Spleen (tissue), 11 donors: ENCODE data around the gene CDK13. TPM values are rescaled to one million over a fixed set of nuclear protein-coding genes. Genes with fewer than 3 reads are reported as not detected.
"Not testable (repeated sequence)": the region's sequence is repeated elsewhere in the genome, so short reads cannot be mapped to it uniquely, and the experiment has no call there.

Experiments used
- DNase-seq: peaks from one replicate; pipeline ENCODE4 v3.0.0-alpha.2; 2020
- H3K27ac ChIP-seq, 8 donors: fragments of 200-600 bp; sonication (generic) in 7 of 8; 1 replicate in 4 of 8; 2 replicates in 4 of 8; pipeline versions ENCODE4 v1.5.0 to v1.8.0; 2016 to 2021; ENCODE audit warnings: inconsistent platforms in 4 of 8, mild to moderate bottlenecking in 4 of 8, moderate library complexity in 1 of 8
- H3K27me3 ChIP-seq, 7 donors: fragments of 200-600 bp; sonication (generic) in 6 of 7; replicated peaks in 1 of 7; 1 replicate in 4 of 7; 2 replicates in 3 of 7; pipeline versions ENCODE4 v1.5.0 to v1.8.0; 2016 to 2021; ENCODE audit warnings: inconsistent platforms in 3 of 7, mild to moderate bottlenecking in 1 of 7
- H3K36me3 ChIP-seq, 6 donors: fragments of 200-600 bp; sonication (generic) in 5 of 6; 1 replicate in 4 of 6; 2 replicates in 2 of 6; pipeline versions ENCODE4 v1.5.0 to v1.8.0; 2016 to 2021; ENCODE audit warnings: inconsistent platforms in 2 of 6
- H3K4me1 ChIP-seq, 6 donors: fragments of 200-600 bp; sonication (generic) in 5 of 6; 1 replicate in 3 of 6; 2 replicates in 3 of 6; pipeline versions ENCODE4 v1.5.0 to v1.8.0; 2016 to 2021; ENCODE audit warnings: inconsistent platforms in 3 of 6
- H3K4me3 ChIP-seq, 8 donors: fragments of 200-600 bp; sonication (generic) in 7 of 8; 1 replicate in 4 of 8; 2 replicates in 4 of 8; pipeline versions ENCODE4 v1.5.0 to v1.8.0; 2016 to 2021; ENCODE audit warnings: inconsistent platforms in 4 of 8, mild to moderate bottlenecking in 4 of 8, moderate library complexity in 2 of 8
- H3K9me3 ChIP-seq, 8 donors: fragments of 200-600 bp; sonication (generic) in 7 of 8; 1 replicate in 4 of 8; 2 replicates in 4 of 8; pipeline versions ENCODE4 v1.5.0 to v1.8.0; 2016 to 2021; ENCODE audit warnings: inconsistent platforms in 4 of 8
- POLR2A ChIP-seq, 3 donors: fragments of 450-650 bp; IDR thresholded peaks; one replicate each; pipeline ENCODE4 v1.5.1; 2017; ENCODE audit warnings: antibody characterized with exemption in 3 of 3, mild to moderate bottlenecking in 1 of 3
- POLR2AphosphoS5 ChIP-seq, 3 donors: sonication (generic); formaldehyde crosslinking; IDR thresholded peaks; one replicate each; pipeline ENCODE4 v1.5.1; 2017; ENCODE audit warnings: antibody characterized with exemption in 3 of 3
- WGBS, 5 donors: extraction: QIAGEN DNeasy Blood & Tissue Kit in 3 of 5; methylation state at CpG; one replicate each; pipeline versions ENCODE4 v1.1.5 to v1.1.7; 2013 to 2018; 5-methylcytosine and 5-hydroxymethylcytosine counted together
- intact Hi-C: fragments of 100-400 bp; cut with DNase I; formaldehyde crosslinking; loops from one replicate; pipeline ENCODE4 v1.15.0; 2023; ENCODE audit warnings: low total_unique reads
- polyA plus RNA-seq, 3 donors: library from polyadenylated mRNA; stranded (reverse); fragments of 200-250 nt; gene quantifications; one replicate each; pipeline ENCODE4 v1.2.1, GENCODE V29; 2013
- total RNA-seq, 7 donors: library from RNA; depleted of rRNA in 3 of 7; stranded (reverse); fragments of >200 nt in 3 of 7; fragmentation: NEBNext Ultra II Directional in 4 of 7; extraction: Animal tissue kit (Norgen Biotek cat#: 25700) in 4 of 7; gene quantifications; one replicate each; pipeline versions ENCODE4 v1.1.0 to v1.2.1, GENCODE V29; 2016 to 2021
- TF ChIP-seq, protein P1 (sequence below), 11 experiments: fragments of 200-600 bp in 7 of 11; fragments of 450-650 bp in 4 of 11; sonication (generic) in 4 of 11; IDR thresholded peaks in 8 of 11; conservative IDR thresholded peaks in 3 of 11; 1 replicate in 7 of 11; 2 replicates in 4 of 11; pipeline versions ENCODE4 v1.4.0 to v1.8.0; 2016 to 2021; ENCODE audit warnings: antibody characterized with exemption in 11 of 11, inconsistent platforms in 4 of 11, mild to moderate bottlenecking in 1 of 11
- donor health status: healthy with polysubstance abuse.
- donor health status: DM: no; HTN: no; CAD: no; lungs with moderate emphysema.
- donor health status: DM: no; HTN: no; CAD: no.
- donor health status: Bipolar disorder and iron deficiency.
- donor health status: healthy.
- donor health status: DM: no; HTN: no; CAD: no.
- donor health status: DM: yes; HTN: yes; CAD: no.

The CDK13 gene
- total and polyA plus RNA-seq, 10 donors: 18.0 to 125 (median 79.7) TPM

DNA sequence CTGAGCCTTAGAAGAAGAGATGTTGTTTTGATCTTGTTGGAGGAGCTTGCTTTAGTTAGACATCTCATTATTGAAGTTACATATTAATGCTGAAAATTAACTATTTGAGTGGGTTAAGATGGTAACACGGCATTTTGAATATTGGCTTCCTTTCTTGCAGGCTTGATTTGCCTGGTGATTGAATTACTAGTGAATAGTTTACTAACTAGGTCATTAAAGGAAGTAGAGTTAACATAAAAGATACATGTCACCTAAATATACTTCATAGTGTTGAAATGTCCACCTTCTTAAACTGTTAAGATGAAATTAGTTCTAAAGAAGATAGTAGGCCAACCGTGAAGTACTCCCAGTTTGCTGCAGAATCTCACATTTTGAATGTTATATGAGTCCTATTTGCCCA is 165.9 kb downstream of the CDK13 start:
- intact Hi-C loops: no loop called here
- Histone ChIP-seq H3K36me3 (no peaks in the 10 kb centered on the region), H3K4me3 (no peak overlapping the region), H3K9me3 (no peaks in the 10 kb centered on the region), H3K27ac (no peak overlapping the region), H3K27me3 (no peaks in the 10 kb centered on the region), H3K4me1 (no peaks in the 10 kb centered on the region)
- DNase-seq: no peak
- 91 to 99% (median 93%) methylated on average over 2 of the region's 2 CpGs for WGBS, 5 donors
- TF ChIP-seq POLR2A (IDR thresholded peaks at IDR 0.05) (no peak), POLR2AphosphoS5 (IDR thresholded peaks at IDR 0.05) (no peak)
- TF ChIP-seq, protein P1, sequence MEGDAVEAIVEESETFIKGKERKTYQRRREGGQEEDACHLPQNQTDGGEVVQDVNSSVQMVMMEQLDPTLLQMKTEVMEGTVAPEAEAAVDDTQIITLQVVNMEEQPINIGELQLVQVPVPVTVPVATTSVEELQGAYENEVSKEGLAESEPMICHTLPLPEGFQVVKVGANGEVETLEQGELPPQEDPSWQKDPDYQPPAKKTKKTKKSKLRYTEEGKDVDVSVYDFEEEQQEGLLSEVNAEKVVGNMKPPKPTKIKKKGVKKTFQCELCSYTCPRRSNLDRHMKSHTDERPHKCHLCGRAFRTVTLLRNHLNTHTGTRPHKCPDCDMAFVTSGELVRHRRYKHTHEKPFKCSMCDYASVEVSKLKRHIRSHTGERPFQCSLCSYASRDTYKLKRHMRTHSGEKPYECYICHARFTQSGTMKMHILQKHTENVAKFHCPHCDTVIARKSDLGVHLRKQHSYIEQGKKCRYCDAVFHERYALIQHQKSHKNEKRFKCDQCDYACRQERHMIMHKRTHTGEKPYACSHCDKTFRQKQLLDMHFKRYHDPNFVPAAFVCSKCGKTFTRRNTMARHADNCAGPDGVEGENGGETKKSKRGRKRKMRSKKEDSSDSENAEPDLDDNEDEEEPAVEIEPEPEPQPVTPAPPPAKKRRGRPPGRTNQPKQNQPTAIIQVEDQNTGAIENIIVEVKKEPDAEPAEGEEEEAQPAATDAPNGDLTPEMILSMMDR (IDR thresholded peaks at IDR 0.05 in 8 of 11, conservative IDR thresholded peaks at IDR 0.05 in 3 of 11): no peak

DNA sequence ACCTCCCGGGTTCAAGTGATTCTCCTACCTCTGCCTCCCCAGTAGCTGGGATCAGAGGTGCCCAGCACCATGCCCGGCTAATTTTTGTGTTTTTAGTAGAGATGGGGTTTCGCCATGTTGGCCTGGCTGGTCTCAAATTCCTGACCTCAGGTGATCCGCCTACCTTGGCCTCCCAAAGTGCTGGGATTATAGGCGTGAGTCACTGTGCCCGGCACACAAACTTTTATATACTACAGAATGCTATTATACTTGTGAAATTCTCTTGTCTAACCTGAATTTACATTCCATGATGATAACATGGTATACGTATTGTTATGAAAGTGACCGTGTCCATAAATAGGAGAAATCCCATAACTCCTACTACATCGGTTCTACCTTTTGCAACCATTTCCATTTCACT is 167.1 kb downstream of the CDK13 start:
- 95 to 98% (median 96%) methylated on average over 9 of the region's 9 CpGs for WGBS, 5 donors
- H3K27me3 ChIP-seq, H3K4me3 ChIP-seq, H3K36me3 ChIP-seq, H3K4me1 ChIP-seq, H3K9me3 ChIP-seq, H3K27ac ChIP-seq, DNase-seq, intact Hi-C loops: not testable (repeated sequence)

DNA sequence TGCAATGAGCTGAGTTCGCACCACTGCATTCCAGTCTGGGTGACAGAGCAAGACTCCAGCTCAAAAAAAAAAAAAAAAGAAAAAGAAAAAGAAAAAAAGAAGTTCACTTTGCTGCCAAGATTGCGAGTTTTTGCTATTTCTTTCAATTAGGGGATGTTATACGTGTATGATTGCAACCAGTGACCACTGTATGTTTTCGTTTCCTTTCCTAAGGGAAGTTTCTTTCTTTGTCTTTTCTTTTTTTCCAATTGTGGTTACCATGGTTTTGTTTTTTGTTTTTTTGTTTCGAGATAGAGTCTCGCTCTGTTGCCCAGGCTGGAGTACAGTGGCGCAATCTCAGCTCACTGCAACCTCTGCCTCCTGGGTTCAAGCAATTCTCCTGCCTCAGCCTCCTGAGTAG is 168.1 kb downstream of the CDK13 start:
- DNase-seq, H3K4me3 ChIP-seq, H3K36me3 ChIP-seq, intact Hi-C loops, H3K4me1 ChIP-seq, H3K9me3 ChIP-seq, H3K27ac ChIP-seq, H3K27me3 ChIP-seq: not testable (repeated sequence)
- WGBS, 5 donors: 65 to 87% (median 73%) methylated on average over 7 of the region's 7 CpGs

DNA sequence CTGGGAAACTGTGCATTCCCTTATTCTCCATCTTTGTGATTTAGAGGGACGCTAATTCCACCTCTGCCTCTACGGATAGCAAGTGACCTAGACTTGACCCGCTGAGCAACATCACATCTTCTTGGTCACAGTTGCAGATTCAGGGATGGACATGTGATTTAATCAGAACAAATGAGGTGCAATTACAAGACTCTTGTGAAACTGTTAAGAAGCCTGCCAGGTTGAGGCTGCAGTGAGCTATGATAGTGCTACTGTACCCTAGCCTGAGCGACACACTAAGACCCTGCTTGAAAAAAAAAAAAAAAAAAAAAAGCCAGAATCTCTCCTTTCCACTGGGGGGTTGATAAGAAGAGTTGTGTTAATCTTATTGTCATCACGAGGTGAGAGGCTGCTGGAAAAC is 170.0 kb downstream of the CDK13 start:
- H3K4me1 ChIP-seq: no peaks in the 10 kb centered on the region
- intact Hi-C loops: no loop called here
- H3K9me3 ChIP-seq: no peaks in the 10 kb centered on the region
- no peak for DNase-seq
- no peaks in the 10 kb centered on the region for H3K27me3 ChIP-seq
- H3K36me3 ChIP-seq: no peaks in the 10 kb centered on the region
- 89 to 97% (median 94%) methylated on average over 5 of the region's 5 CpGs for WGBS, 5 donors
- H3K27ac ChIP-seq: no peak overlapping the region
- no peak overlapping the region for H3K4me3 ChIP-seq
- no peak for TF ChIP-seq POLR2AphosphoS5 (IDR thresholded peaks at IDR 0.05)
- no peak for TF ChIP-seq POLR2A (IDR thresholded peaks at IDR 0.05)
- TF ChIP-seq, protein P1 (IDR thresholded peaks at IDR 0.05 in 8 of 11, conservative IDR thresholded peaks at IDR 0.05 in 3 of 11): no peak

DNA sequence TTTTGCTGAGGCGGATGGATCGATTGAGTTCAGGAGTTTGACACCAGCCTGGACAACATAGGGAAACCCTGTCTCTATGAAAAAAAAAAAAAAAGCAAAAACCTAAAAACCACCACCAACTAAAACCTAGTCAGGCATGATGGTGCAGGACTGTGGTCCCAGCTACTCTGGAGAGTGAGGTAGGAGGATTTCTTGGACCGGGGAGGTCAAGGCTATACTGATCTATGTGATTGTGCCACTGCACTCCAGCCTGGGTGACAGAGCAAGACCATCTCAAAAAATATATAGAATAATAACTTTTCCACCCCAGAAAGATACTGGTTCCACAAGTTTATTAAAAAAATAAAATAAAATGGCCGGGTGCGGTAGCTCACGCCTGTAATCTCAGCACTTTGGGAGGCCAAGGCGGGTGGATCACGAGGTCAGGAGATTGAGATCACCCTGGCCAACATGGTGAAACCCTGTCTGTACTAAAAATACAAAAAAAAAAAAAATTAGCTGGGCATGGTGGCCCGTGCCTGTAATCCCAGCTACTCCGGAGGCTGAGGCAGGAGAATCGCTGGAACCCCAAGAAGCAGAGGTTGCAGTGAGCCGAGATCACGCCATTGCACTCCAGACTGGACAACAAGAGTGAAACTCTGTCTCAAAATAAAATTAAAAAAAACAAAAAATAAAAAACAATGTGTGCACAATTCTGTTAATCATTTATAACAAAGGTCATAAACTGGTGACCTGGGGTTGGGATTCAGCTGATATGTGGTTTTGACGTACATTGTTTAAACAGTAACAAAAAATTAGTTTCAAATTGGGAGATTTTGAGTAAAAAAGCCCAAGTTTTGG is 172.3 kb downstream of the CDK13 start:
- H3K36me3 ChIP-seq, DNase-seq, H3K27ac ChIP-seq, H3K4me1 ChIP-seq, H3K9me3 ChIP-seq, intact Hi-C loops, H3K4me3 ChIP-seq, H3K27me3 ChIP-seq: not testable (repeated sequence)
- WGBS, 5 donors: 95 to 97% (median 97%) methylated on average over 14 of the region's 14 CpGs

DNA sequence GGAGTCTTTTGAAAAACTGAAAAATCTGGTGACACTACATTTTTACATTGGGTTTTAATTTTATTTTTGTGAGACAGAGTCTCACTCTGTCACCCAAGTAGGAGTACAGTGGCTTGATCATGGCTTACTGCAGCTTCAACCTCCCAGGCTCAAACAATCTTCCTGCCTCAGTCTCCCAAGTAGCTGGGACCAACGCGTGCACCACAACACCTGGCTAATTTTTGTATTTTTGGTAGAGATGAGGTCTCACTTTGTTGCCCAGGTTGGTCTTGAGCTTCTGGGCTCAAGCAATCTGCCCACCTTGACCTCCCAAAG is 172.8 kb downstream of the CDK13 start:
- no peak overlapping the region for H3K4me3 ChIP-seq
- H3K9me3 ChIP-seq: no peaks in the 10 kb centered on the region
- H3K27ac ChIP-seq: no peak overlapping the region
- WGBS, 5 donors: 96 to 100% (median 98%) methylated on average over 2 of the region's 2 CpGs
- H3K27me3 ChIP-seq: no peaks in the 10 kb centered on the region
- TF ChIP-seq POLR2A (IDR thresholded peaks at IDR 0.05): no peak
- no peak for TF ChIP-seq POLR2AphosphoS5 (IDR thresholded peaks at IDR 0.05)
- TF ChIP-seq, protein P1 (IDR thresholded peaks at IDR 0.05 in 8 of 11, conservative IDR thresholded peaks at IDR 0.05 in 3 of 11): no peak
- no peak for DNase-seq
- intact Hi-C loops: no loop called here
- peaks cover 0 to 10% (median 4%) of the 10 kb centered on the region in 6 donors for H3K4me1 ChIP-seq
- peaks cover 0 to 4% (median 0%) of the 10 kb centered on the region in 6 donors for H3K36me3 ChIP-seq
